ENCODE results near the gene MXI1.
"Not testable (repeated sequence)": the region's sequence is repeated elsewhere in the genome, so short reads cannot be mapped to it uniquely, and the experiment has no call there.

MXI1 gene

GRCh38 chr10:110184398-110184797, 23.0 kb upstream of the MXI1 start:
- no peak for DNase-seq

GRCh38 chr10:110185646-110186182, 21.7 kb upstream of the MXI1 start:
- DNase-seq, result not testable (repeated sequence)

GRCh38 chr10:110190170-110190569, 17.2 kb upstream of the MXI1 start:
- DNase-seq, result no peak

- DNase-seq, result no peak
Observed at GRCh38 chr10:110192552-110192951, 14.9 kb upstream of the MXI1 start.

GRCh38 chr10:110200503-110200902, 6.9 kb upstream of the MXI1 start:
- DNase-seq, result no peak

- DNase-seq, result not testable (repeated sequence)
Observed at GRCh38 chr10:110201046-110201445, 6.4 kb upstream of the MXI1 start.

- DNase-seq, result no peak
Observed at GRCh38 chr10:110203500-110204455, 3.6 kb upstream of the MXI1 start.

GRCh38 chr10:110205051-110205675, 2.2 kb upstream of the MXI1 start:
- no peak for DNase-seq

- peak; percentile 83 for DNase-seq
Observed at GRCh38 chr10:110207805-110208613, 604 bp downstream of the MXI1 start.

GRCh38 chr10:110208614-110209453, 1.4 kb downstream of the MXI1 start:
- DNase-seq, result peak; percentile 84

GRCh38 chr10:110209454-110209925, 2.1 kb downstream of the MXI1 start:
- peak; percentile 88 for DNase-seq

- peak; percentile 83 for DNase-seq
Observed at GRCh38 chr10:110209926-110210673, 2.7 kb downstream of the MXI1 start.

GRCh38 chr10:110210674-110211464, 3.5 kb downstream of the MXI1 start:
- DNase-seq, result peak; percentile 99

- DNase-seq, result no peak
Observed at GRCh38 chr10:110211465-110211843, 4.0 kb downstream of the MXI1 start.

- no peak for DNase-seq
Observed at GRCh38 chr10:110212119-110213006, 5.0 kb downstream of the MXI1 start.

GRCh38 chr10:110214371-110214826, 7.0 kb downstream of the MXI1 start:
- DNase-seq, result no peak

GRCh38 chr10:110215286-110216170, 8.1 kb downstream of the MXI1 start:
- DNase-seq, result no peak

GRCh38 chr10:110216240-110216639, 8.8 kb downstream of the MXI1 start:
- DNase-seq, result no peak

Data from eye (tissue), 1 donor.